Aorta (tissue), 5 donors: Measurements from ENCODE around the gene CATSPERD. TPM values are rescaled to one million over a fixed set of nuclear protein-coding genes. Genes with fewer than 3 reads are reported as not detected.
"Not testable (repeated sequence)": the region's sequence is repeated elsewhere in the genome, so short reads cannot be mapped to it uniquely, and the experiment has no call there.

Source experiments
- ATAC-seq: fragments of 200-7000 bp; cut with Tn5 transposase; one replicate; pipeline ENCODE4 v1.9.1; 2022; ENCODE audit warnings: moderate library complexity; ENCODE audit not compliant: low FRiP score
- DNase-seq, 2 donors: peaks; one replicate each; pipeline ENCODE4 v3.0.0-alpha.2; 2020
- H3K27ac ChIP-seq, 2 donors: one replicate each; pipeline ENCODE4 v1.5.1; 2013; ENCODE audit warnings: low read length in 2 of 2, mild to moderate bottlenecking in 2 of 2, moderate library complexity in 2 of 2, control low read depth in 1 of 2, inconsistent platforms in 1 of 2, low read depth in 1 of 2
- H3K27me3 ChIP-seq, 2 donors: one replicate each; pipeline ENCODE4 v1.6.1; 2013; ENCODE audit warnings: control low read depth in 1 of 2, low read length in 1 of 2, mild to moderate bottlenecking in 1 of 2, moderate library complexity in 1 of 2; ENCODE audit not compliant: insufficient read depth in 2 of 2, control insufficient read depth in 1 of 2
- H3K36me3 ChIP-seq, 2 donors: one replicate each; pipeline ENCODE4 v1.6.1; 2013; ENCODE audit warnings: control low read depth in 1 of 2, low read length in 1 of 2, mild to moderate bottlenecking in 1 of 2; ENCODE audit not compliant: insufficient read depth in 2 of 2, control insufficient read depth in 1 of 2
- H3K4me1 ChIP-seq, 2 donors: one replicate each; pipeline ENCODE4 v1.6.1; 2013; ENCODE audit warnings: low read length in 2 of 2, control low read depth in 1 of 2, mild to moderate bottlenecking in 1 of 2, moderate library complexity in 1 of 2; ENCODE audit not compliant: insufficient read depth in 2 of 2, control insufficient read depth in 1 of 2
- H3K4me3 ChIP-seq, 2 donors: one replicate each; pipeline ENCODE4 v1.5.1; 2013; ENCODE audit warnings: low read length in 2 of 2, control low read depth in 1 of 2, mild to moderate bottlenecking in 1 of 2
- H3K9me3 ChIP-seq: one replicate; pipeline ENCODE4 v1.6.1; 2013; ENCODE audit warnings: mild to moderate bottlenecking, low read length; ENCODE audit not compliant: control insufficient read depth
- WGBS, 2 donors: extraction: QIAGEN DNeasy Blood & Tissue Kit; methylation state at CpG; one replicate each; pipeline ENCODE4 v1.1.7; 2013; 5-methylcytosine and 5-hydroxymethylcytosine counted together
- intact Hi-C, 2 donors: fragments of 100-400 bp; cut with DNase I; formaldehyde crosslinking; loops; one replicate each; pipeline versions ENCODE4 v1.14.2 to v1.15.0; 2022
- polyA plus RNA-seq, 2 donors: library from polyadenylated mRNA; stranded (reverse); fragments of 200-250 nt; gene quantifications; one replicate each; pipeline ENCODE4 v1.2.3, GENCODE V29; 2013
- total RNA-seq, 2 donors: library from RNA; stranded (reverse); fragmentation: NEBNext Ultra II Directional; extraction: Animal tissue kit (Norgen Biotek cat#: 25700); gene quantifications; one replicate each; pipeline ENCODE4 v1.2.1, GENCODE V29; 2021
- donor health status: healthy with polysubstance abuse.
- donor health status: Bipolar disorder and iron deficiency.
- donor health status: DM: no; HTN: no; CAD: no.
- donor health status: DM: no; HTN: no; CAD: no.
- donor health status: DM: yes; HTN: yes; CAD: no.

The CATSPERD gene
- total and polyA plus RNA-seq, 4 donors = not detected

DNA sequence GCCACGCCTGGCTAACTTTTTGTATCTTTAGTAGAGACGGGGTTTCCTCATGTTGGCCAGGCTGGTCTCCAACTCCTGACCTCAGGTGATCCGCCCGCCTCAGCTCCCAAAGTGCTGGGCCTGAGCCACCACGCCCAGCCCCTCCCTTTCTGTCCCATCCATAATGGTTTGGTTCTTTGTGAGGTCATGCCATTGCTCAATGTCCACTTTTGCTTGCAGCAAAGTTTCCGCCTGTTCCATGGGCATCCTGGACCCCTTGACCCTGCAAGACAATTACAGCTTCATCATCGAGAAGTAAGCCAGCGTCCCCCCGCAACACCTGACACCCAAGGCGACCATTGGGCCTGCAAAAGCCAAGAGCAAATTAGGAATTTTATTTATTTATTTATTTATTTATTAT lies 47.5 kb downstream of the CATSPERD start:
- Histone ChIP-seq H3K27me3 (no peaks in the 10 kb centered on the region), H3K36me3 (no peaks in the 10 kb centered on the region), H3K4me1 (no peaks in the 10 kb centered on the region), H3K9me3 (no peaks in the 10 kb centered on the region), H3K4me3 (no peak overlapping the region), H3K27ac (no peak overlapping the region)
- intact Hi-C loops = no loop called here
- ATAC-seq (no peak), DNase-seq (no peak)
- WGBS, 2 donors = 95 to 96% methylated on average over 10 of the region's 10 CpGs

DNA sequence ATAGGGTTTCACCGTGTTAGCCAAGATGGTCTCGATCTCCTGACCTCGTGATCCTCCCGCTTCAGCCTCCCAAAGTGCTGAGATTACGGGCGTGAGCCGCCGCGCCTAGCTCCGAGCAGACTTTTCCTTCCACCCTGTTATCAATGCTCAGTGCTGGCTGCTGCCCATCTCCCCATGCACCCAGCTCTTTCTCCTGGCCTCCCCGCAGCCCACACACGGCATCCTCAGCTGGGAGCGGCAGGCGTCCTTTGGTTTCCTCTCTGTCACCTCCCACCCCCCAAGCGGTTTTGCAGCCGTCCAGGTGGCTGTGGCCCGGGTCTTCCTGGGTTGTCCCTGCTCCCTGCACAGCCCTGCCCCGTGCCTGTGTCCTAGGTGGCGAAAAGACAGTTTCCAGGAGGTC lies 52.0 kb downstream of the CATSPERD start:
- H3K27me3 ChIP-seq = no peaks in the 10 kb centered on the region
- H3K36me3 ChIP-seq = no peaks in the 10 kb centered on the region
- ATAC-seq (no peak), DNase-seq (no peak)
- H3K9me3 ChIP-seq = no peaks in the 10 kb centered on the region
- no peaks in the 10 kb centered on the region for H3K4me1 ChIP-seq
- WGBS, 2 donors = 83 to 90% methylated on average over 19 of the region's 19 CpGs
- H3K27ac ChIP-seq = no peak overlapping the region
- intact Hi-C loops = no loop called here
- no peak overlapping the region for H3K4me3 ChIP-seq

DNA sequence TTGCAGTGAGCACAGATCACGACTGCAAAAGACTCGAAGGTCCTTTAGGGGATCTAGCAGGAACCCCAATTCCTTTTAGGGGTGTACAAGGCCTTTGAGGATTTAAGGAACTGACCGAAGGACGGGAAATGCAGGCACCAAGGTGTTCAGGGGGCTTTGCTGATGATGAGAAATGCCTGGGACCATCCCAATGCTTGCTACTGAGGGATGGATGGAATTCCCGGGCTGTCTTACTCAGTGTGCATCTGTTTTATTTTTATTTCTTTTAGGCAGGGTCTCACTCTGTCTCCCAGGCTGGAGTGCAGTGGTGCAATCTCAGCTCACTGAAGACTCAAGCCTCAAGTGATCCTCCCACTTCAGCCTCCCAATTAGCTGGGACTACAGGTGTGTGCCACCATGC lies 52.8 kb downstream of the CATSPERD start:
- intact Hi-C loops = no loop called here

DNA sequence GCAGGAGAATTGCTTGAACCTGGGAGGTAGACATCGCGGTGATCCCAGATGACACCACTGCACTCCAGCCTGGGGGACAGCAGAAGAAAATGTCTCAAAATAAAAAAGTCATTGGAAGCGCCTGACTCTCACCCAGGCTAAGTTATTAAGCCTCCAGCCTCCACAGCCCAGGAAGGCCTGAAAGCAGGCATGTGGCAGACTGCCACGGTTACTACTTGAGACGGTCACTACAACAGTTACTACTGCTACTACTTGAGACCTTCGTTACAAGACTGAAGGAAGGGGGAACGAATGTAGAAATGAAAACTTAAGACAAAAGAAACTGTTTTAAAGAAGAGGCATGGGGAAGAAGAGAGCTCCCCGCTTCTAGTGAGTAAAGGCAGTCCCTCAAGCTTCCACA lies 54.5 kb downstream of the CATSPERD start:
- Histone ChIP-seq H3K4me3 (no peak overlapping the region), H3K27me3 (no peaks in the 10 kb centered on the region), H3K9me3 (no peaks in the 10 kb centered on the region), H3K27ac (no peak overlapping the region), H3K36me3 (no peaks in the 10 kb centered on the region), H3K4me1 (no peaks in the 10 kb centered on the region)
- DNase-seq (no peak), ATAC-seq (no peak)
- WGBS, 2 donors = 77 to 79% methylated on average over 8 of the region's 8 CpGs
- intact Hi-C loops = no loop called here

More for the DNA sequence above, 52.8 kb downstream of the CATSPERD start:
- DNase-seq = no peak
- no peaks in the 10 kb centered on the region for H3K9me3 ChIP-seq
- 77 to 82% methylated on average over 5 of the region's 5 CpGs for WGBS, 2 donors
- no peak overlapping the region for H3K4me3 ChIP-seq
- no peak overlapping the region for H3K27ac ChIP-seq
- H3K27me3 ChIP-seq = no peaks in the 10 kb centered on the region
- H3K4me1 ChIP-seq = no peaks in the 10 kb centered on the region
- no peaks in the 10 kb centered on the region for H3K36me3 ChIP-seq
- no peak for ATAC-seq

DNA sequence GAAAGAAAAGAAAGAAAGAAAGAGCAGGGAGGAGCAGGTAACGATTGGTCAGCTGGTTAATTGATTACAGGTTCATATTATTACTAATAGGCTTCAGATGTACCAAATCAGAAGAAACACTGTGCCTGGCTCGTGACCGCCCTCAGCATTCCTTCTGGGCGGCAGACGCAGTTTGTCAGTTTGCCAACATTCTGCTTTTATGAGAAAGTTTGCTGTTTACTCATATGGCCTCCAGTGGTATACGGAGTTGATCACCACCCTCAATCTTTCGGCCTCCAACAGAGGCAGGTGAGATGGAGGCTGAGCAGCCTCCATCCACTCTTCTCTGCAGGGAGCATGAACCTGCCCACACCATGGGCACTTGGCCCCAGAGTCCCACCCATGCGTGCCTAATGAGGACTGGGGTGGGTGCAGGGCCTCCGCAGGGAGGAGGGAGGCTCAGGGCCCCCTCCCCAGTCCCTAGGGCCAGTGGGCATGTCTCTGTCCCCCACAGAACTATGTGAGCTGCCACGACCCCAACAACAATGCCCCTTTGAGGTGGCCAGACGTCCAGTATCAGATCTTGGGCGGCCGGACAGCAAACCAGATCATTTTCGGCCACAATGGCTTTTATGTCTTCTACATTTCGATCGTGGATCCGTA lies 55.4 kb downstream of the CATSPERD start:
- Histone ChIP-seq H3K36me3 (no peaks in the 10 kb centered on the region), H3K4me1 (no peaks in the 10 kb centered on the region), H3K27me3 (no peaks in the 10 kb centered on the region), H3K9me3 (no peaks in the 10 kb centered on the region), H3K27ac (no peak overlapping the region), H3K4me3 (no peak overlapping the region)
- no peak for DNase-seq
- ATAC-seq = no peak
- intact Hi-C loops = no loop called here
- WGBS, 2 donors = 61% methylated on average over 17 of the region's 17 CpGs

DNA sequence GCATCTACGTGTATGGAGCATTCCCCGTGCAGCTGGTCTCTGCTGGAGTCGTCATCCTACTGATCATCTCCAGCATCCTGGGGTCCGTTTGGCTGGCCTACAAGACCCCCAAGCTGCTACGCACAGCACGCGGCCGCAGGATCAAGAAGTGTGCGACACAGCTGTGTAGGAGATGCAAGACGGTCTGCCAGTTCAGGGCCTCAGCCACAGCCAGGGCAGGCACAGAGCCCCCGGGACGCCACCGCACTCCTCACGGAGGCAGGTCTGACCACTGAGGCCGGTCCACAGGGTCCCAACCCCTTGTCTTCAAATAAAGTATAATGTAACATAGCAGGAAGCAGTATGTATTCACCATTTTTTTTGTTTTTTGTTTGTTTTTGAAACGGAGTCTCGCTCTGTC lies 58.0 kb downstream of the CATSPERD start:
- WGBS, 2 donors = 84% methylated on average over 17 of the region's 17 CpGs

DNA sequence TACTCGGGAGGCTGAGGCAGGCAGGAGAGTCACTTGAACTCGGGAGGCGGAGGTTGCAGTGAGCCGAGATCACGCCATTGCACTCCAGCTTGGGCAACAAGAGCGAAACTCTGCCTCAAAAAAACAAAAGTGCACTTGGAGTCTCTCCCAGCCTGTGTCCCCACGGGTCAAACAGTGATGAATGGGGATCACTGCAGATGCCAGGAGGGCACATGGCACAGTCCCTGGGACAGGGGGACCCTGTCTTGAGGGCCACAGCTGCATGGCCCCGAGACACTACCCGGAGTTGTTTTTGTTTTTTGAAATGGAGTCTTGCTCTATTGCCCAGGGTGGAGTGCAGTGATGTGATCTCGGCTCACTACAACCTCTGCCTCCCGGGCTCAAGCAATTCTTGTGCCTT lies 60.5 kb downstream of the CATSPERD start:
- ATAC-seq, H3K36me3 ChIP-seq, DNase-seq, H3K4me1 ChIP-seq, intact Hi-C loops, H3K27me3 ChIP-seq, H3K4me3 ChIP-seq, H3K9me3 ChIP-seq, H3K27ac ChIP-seq: not testable (repeated sequence)
- 75 to 79% methylated on average over 11 of the region's 11 CpGs for WGBS, 2 donors

More for the DNA sequence above, 58.0 kb downstream of the CATSPERD start:
- intact Hi-C loops = no loop called here
- Histone ChIP-seq H3K9me3 (no peaks in the 10 kb centered on the region), H3K27ac (no peak overlapping the region), H3K27me3 (no peaks in the 10 kb centered on the region), H3K4me1 (no peaks in the 10 kb centered on the region), H3K4me3 (no peak overlapping the region), H3K36me3 (no peaks in the 10 kb centered on the region)
- DNase-seq = no peak
- no peak for ATAC-seq

DNA sequence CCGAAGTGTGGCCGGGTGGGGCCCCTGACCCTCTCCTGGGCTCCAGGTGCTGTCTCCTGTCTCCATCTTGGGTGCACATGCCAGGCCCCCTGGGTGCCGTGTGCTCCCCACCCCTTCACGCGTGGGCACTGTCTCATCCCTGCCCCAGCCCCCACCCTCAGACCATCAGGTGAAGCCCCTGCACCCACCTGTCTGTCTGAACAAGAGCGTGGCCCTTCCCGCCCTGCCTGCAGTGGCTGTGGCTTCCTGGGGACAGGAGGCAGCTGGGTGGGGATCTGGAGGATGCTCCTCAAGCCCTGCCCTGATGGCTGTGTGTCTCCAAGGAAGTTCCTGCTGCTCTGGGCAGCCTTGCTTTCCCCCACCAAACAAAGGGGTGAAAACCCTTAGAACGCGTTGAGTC lies 61.9 kb downstream of the CATSPERD start:
- Histone ChIP-seq H3K9me3 (no peaks in the 10 kb centered on the region), H3K27ac (no peak overlapping the region), H3K27me3 (no peaks in the 10 kb centered on the region), H3K36me3 (peaks cover 0 to 4% of the 10 kb centered on the region in 2 donors), H3K4me1 (no peaks in the 10 kb centered on the region), H3K4me3 (no peak overlapping the region)
- no peak for DNase-seq
- 87 to 91% methylated on average over 9 of the region's 9 CpGs for WGBS, 2 donors
- ATAC-seq = no peak
- intact Hi-C loops = no loop called here
